Measurements from ENCODE around the gene IL3RA.

Gene IL3RA

GRCh38 chrX:1427756-1428155, 91.2 kb downstream of the IL3RA start:
- no peak for FAIRE-seq

- no peak for FAIRE-seq
Observed at GRCh38 chrX:1430451-1430850, 93.9 kb downstream of the IL3RA start.

Measured in A204.1 (cell line).